ENCODE results near the gene CD101. TPM values are rescaled to one million over a fixed set of nuclear protein-coding genes. Genes with fewer than 3 reads are reported as not detected.
A peak's percentile ranks its signal among the peaks of the same experiment; 100 is the strongest.

Gene CD101
- total RNA-seq (0.56 and 0.92 TPM in 2 replicates), polyA plus RNA-seq (0.29 and 0.43 TPM in 2 replicates)

- H3K4me1 ChIP-seq (ENCODE audit: low read depth) = no peaks in the 10 kb centered on the region
- H3K4me3 ChIP-seq = no peak within 1 kb of the TSS
- H3K36me3 ChIP-seq = no peaks in the 10 kb centered on the region
- no peak within 1 kb of the TSS for H3K27ac ChIP-seq
- no peak for TF ChIP-seq CTCF (IDR thresholded peaks at IDR 0.05; ENCODE audit: low read depth, low read length)
- no peak for DNase-seq (ENCODE audit: low read depth in 1 of 2, low spot score in 1 of 2)
- H3K27me3 ChIP-seq = no peaks in the 10 kb centered on the region
- no peaks in the 10 kb centered on the region for H3K9me3 ChIP-seq (ENCODE audit: low read depth)
These were observed at the start of gene CD101 for GRCh38 chr1:117001254-117001927. Gene CD101 (plus strand): TSS chr1:117001760. CDS start chr1:117001818, 58 bp downstream.

- peaks cover 9% of the 10 kb centered on the region for H3K36me3 ChIP-seq
- H3K4me1 ChIP-seq (ENCODE audit: low read depth) = peaks cover 33% of the 10 kb centered on the region
- DNase-seq (ENCODE audit: low read depth in 1 of 2, low spot score in 1 of 2) = no peak
- no peak for TF ChIP-seq CTCF (IDR thresholded peaks at IDR 0.05; ENCODE audit: low read depth, low read length)
- H3K9me3 ChIP-seq (ENCODE audit: low read depth) = no peaks in the 10 kb centered on the region
- H3K4me3 ChIP-seq = no peak overlapping the region
- no peaks in the 10 kb centered on the region for H3K27me3 ChIP-seq
- H3K27ac ChIP-seq = no peak overlapping the region
These were observed 48.8 kb upstream of the CD101 start for GRCh38 chr1:116952738-116953275.

- no peaks in the 10 kb centered on the region for H3K9me3 ChIP-seq (ENCODE audit: low read depth)
- DNase-seq (ENCODE audit: low read depth in 1 of 2, low spot score in 1 of 2) = peak in 1 of 2 donors; percentile 71
- TF ChIP-seq CTCF (IDR thresholded peaks at IDR 0.05; ENCODE audit: low read depth, low read length) = no peak
- no peak overlapping the region for H3K27ac ChIP-seq
- peaks cover 35% of the 10 kb centered on the region for H3K4me1 ChIP-seq (ENCODE audit: low read depth)
- no peak overlapping the region for H3K4me3 ChIP-seq
- H3K36me3 ChIP-seq = peaks cover 5% of the 10 kb centered on the region
- H3K27me3 ChIP-seq = no peaks in the 10 kb centered on the region
These were observed 47.1 kb upstream of the CD101 start for GRCh38 chr1:116954440-116954839.

- Histone ChIP-seq H3K27me3 (no peaks in the 10 kb centered on the region), H3K9me3 (ENCODE audit: low read depth) (no peaks in the 10 kb centered on the region), H3K36me3 (peaks cover 6% of the 10 kb centered on the region), H3K27ac (no peak overlapping the region), H3K4me3 (no peak overlapping the region), H3K4me1 (ENCODE audit: low read depth) (peaks cover 18% of the 10 kb centered on the region)
- TF ChIP-seq CTCF (IDR thresholded peaks at IDR 0.05; ENCODE audit: low read depth, low read length) = no peak
- DNase-seq (ENCODE audit: low read depth in 1 of 2, low spot score in 1 of 2) = no peak
These were observed 45.2 kb upstream of the CD101 start for GRCh38 chr1:116956378-116956777.

GRCh38 chr1:116957646-116958045, 43.9 kb upstream of the CD101 start:
- peaks cover 10% of the 10 kb centered on the region for H3K36me3 ChIP-seq
- no peaks in the 10 kb centered on the region for H3K27me3 ChIP-seq
- peaks cover 18% of the 10 kb centered on the region for H3K4me1 ChIP-seq (ENCODE audit: low read depth)
- TF ChIP-seq CTCF (IDR thresholded peaks at IDR 0.05; ENCODE audit: low read depth, low read length) = no peak
- no peaks in the 10 kb centered on the region for H3K9me3 ChIP-seq (ENCODE audit: low read depth)
- H3K27ac ChIP-seq = no peak overlapping the region
- no peak overlapping the region for H3K4me3 ChIP-seq
- DNase-seq (ENCODE audit: low read depth in 1 of 2, low spot score in 1 of 2) = peak in 1 of 2 donors; percentile 21
